Fibroblast of skin of right biceps (primary cell): ENCODE measurements around the gene ZNF318.
"Not testable (repeated sequence)": the region's sequence is repeated elsewhere in the genome, so short reads cannot be mapped to it uniquely, and the experiment has no call there.

ENCODE experiments used
- DNase-seq: peaks from one replicate; pipeline ENCODE4 v3.0.0-alpha.2; 2013

The ZNF318 gene

DNA sequence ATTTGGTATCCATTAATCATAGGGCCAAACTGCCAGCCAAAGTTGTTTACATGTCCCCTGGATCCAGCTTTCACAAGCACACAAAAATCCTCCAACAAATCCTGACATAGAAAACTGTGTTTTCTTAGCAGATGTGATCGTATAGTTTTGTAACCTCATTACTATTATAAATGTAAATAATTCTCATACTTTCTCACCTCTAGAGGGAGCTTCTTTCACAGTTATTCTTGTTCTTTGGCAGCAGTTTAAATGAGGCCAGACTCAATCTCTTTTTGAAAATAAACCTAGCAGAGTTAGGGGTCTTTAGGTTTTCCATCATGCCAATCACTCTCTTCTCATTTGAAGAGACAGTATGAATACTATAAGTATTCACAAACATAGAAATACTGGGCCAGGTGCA is 17.0 kb upstream of the ZNF318 start:
- DNase-seq = no peak

DNA sequence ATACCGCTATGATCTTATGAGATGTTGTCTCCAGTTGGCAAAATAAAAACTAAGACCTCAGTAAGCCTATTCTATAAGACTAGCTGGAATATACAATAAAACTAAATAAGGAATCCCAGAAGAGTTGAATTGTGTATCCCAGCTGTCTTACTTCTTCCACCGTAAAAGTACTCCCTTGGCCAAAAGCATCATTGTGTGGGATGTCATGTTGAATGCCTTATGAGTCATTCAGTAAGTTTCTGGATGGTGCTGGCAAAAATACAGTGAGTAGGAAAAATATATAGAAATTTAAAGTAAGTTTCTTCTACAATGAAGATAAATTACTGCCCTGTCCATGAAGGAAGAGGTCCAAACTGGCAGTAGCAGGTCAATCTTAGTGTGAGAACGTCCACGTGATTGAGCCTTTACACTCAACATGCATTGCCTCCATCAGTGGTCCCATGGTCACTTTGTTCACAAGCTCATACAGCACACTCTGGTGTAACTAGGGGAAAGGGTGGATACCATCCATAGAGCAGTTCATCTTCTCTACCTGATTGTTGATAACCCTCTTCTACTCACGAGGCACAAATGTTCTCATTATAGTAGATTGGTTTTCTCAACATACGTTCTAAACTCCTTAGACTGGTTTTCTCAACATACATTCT is 13.7 kb upstream of the ZNF318 start:
- DNase-seq = peak; percentile 70

DNA sequence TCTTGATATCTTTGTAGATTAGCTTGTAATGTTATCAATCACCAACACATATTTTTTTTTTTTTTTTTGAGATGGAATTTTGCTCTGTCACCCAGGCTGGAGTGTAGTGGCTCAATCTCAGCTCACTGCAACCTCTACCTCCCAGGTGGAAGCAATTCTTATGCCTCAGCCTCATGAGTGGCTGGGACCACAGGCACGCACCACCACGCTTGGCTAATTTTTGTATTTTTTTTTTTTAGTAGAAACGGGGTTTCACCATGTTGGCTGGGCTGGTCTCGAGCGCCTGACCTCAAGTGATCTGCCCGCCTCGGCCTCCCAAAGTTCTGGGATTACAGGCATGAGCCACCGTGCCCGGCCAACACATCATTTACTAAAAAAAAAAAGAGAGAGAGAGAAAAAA is 11.4 kb upstream of the ZNF318 start:
- not testable (repeated sequence) for DNase-seq

DNA sequence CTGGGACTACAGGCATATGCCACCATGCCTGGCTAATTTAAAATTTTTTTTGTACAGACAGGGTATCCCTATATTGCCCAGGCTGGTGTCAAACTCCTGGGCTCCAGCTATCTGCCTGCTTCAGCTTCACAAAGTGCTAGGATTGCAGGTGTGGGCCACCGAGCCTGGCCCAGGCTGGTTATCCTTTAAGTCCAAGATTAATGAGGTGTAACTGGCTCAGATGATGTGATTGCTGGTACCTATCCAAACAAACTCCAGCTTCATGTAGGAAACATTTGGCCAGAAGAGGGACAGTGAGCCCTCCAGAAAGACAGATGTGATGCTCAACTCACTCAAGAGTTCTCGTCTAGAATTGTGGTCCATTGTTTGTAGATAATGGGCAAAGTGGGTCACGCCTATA is 9.2 kb upstream of the ZNF318 start:
- no peak for DNase-seq

DNA sequence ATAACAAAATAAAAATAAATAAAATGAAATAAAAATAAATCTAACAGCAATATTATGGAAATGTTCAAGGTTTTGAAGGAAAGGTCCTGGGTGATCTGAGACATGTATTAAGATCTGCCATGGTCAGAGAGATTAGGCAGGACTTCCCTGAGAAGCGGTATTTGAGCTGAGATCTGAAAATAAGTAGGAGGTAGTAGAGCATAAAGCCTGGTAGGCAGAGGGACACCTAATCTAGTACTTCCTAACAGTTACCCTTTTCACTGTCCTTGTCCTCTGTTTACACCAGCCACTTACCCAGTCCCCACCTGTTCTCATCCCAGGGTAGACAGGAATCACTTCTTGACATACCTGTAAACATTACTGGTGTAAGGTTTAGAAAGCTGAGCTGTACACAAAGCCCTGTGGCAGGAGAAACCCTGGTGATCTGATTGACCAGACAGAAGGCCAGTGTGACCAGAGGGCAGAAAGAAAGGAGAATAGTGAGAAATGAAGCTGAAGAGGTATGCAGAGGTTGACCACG is 8.3 kb upstream of the ZNF318 start:
- no peak for DNase-seq

DNA sequence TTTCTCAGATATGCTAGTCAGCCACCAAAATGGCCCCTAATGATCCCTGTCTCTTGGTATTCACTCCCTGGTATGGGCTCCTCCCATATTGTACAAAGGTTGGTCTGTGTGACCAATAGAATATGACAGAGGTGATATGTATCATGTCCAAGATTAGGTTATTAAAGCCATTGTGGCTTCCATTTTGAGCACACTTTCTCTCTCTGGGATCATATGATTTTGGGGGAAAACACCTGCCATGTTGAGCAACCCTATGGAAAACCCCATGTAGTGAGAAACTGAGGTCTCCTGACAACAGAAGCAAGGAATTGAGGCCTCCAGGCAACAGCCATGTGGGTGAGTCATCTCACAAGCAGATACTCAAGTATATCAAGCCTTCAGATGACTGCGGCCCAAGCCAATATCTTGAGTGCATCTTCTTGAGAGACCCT is 7.1 kb upstream of the ZNF318 start:
- DNase-seq = no peak

- no peak for DNase-seq
Measured at GRCh38 chr6:43375693-43376092, 6.2 kb upstream of the ZNF318 start.

- DNase-seq = no peak
Measured at GRCh38 chr6:43373252-43373875, 3.9 kb upstream of the ZNF318 start.

- not testable (repeated sequence) for DNase-seq
Measured at GRCh38 chr6:43370003-43370580, 645 bp upstream of the ZNF318 start.

DNA sequence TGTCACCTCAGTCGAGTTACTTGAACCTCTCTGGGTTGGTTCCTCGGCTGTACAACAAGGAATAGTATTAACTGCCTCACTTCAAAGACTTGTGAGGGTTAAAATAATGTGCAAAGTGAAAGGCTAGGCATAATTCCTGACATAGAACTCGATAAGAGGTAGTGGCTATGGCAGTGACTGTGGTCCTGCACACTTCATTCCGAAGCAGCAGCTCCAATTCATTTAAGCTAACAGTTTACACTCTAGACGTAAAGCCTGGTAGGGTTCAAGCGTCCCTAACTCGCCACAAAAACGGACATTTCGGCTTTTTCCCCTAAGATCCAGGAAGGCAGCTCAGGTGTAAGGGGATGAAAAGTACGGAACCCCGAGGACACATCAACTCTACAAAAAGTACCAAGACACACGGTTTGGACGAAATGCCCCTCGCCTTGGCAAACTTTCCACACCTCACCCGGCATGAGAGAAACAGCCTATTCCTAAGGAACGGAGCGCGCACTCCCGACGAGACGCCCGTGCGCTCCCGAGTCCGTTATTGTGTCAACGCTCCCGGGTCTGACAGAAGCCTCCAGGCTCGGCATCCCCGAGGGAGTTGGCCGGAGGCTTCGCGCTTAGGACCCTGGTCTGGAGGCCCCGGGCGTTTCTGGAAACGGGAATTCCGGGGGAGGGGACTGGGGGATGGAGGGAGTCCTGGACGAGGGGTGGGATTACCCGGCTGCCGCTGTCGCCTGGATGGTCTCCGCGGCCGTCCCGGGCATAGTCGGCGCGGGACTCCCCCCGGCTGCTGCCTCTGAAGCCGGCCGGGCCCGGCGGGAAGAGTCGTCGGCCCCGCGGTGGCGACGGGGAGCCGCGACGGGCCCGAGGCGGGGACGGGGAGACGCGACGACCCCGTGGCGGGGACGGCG is 937 bp downstream of the ZNF318 start:
- peak; percentile 37 for DNase-seq

DNA sequence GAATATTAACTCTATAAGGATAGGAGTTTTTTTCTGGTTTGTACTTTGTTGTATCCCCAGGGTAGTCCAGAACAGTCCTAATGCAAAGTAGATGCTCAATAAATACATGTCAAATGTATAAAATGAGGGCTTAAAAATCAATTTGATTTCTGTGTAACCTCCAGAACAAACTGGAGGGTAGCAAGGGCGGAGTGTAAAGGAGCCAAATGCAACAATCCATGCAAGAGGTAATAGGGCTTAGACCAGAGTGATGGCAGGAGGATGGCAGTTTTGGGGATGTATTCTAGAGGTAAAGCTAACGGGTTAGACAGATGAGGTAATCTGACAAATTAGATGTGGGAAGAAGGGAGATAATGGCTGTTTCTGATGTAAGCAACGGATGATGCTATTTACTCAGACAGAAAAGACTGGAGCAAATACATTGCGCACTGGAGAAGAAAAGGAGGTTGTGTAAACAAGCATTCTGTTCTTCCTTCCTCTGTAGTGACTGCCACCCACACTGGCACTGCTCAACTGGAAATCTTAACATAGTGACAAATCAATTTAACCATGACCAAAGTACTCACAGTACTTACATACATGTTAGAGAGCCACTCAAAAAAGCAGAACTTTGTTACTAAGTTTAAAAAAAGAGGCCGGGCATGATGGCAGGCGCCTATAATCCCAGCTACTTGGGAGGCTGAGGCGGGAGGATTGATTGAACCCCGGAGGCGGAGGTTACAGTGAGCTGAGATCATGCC is 2.0 kb downstream of the ZNF318 start:
- DNase-seq = no peak

DNA sequence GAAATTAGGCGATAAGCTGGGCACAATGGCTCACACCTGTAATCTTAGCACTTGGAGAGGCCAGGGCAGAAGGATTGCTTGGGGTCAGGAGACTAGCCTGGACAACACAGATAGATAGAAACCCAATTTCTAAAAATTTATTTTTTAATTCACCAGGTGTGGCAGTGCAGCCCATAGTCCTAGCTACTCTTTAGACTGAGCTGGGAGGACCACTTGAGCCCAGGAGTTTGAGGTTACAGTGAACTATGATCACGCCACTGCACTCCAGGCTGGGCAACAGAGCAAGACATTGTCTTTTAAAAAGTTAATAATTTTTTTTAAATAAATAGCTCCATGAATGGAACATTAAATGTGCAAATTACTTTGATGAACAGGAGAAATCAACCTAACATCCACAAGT is 8.2 kb downstream of the ZNF318 start:
- no peak for DNase-seq

DNA sequence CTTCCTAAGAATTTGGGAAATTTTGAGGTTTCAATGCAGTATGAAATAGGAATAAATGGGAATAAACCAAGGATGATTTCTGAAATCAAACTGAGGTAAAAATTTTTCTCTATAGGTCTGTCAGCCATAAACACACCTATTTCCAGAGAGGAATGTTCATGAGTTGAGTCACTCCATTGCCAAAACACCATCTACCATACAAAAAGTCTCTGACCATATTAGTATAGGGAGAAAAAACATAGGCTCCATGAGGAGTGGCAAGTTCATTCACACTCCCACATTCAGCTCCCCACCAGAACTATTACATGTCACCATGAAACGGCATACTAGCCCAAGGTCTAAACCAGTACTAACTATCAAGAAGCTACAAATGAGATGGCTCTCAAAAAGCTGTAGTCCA is 9.6 kb downstream of the ZNF318 start:
- no peak for DNase-seq

DNA sequence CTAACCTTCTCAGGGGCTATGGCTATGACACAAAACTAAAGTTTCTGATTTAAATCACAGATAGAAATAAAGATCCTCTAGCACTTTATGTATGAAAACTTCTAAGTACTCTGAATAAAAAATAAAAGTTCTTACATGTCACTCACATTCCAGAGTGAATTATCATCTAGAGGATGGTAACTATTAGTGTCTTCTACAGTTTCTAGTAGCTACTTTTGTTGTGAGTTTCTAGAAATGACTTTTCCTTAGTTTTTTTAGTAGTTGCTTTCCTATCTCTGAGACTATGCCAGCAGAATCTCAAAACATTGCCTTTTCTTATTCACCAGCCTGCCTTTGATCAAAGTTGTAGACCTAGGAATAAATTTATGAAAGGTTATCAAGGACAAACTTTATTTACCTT is 10.1 kb downstream of the ZNF318 start:
- peak; percentile 6 for DNase-seq

- no peak for DNase-seq
Measured at GRCh38 chr6:43355862-43356590, 13.4 kb downstream of the ZNF318 start.

DNA sequence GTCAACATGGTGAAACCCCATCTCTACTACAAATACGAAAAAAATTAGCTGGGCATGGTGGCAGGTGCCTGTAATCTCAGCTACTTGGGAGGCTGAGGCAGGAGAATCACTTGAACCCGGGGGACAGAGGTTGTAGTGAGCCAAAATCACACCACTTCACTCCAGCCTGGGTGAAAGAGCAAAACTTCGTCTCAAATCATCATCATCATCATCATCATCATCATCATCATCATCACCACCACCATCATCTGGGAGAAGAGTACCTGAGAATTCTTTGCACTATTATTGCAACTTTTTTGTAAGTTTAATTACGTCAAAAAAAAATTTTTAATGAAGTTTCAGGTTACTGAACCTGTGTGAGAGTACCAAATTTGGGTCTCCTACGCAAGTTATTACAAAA is 17.5 kb downstream of the ZNF318 start:
- not testable (repeated sequence) for DNase-seq

- DNase-seq = no peak
Measured at GRCh38 chr6:43347444-43347843, 22.0 kb downstream of the ZNF318 start.

GRCh38 chr6:43347021-43347420 is 22.4 kb downstream of the ZNF318 start:
- DNase-seq = no peak

DNA sequence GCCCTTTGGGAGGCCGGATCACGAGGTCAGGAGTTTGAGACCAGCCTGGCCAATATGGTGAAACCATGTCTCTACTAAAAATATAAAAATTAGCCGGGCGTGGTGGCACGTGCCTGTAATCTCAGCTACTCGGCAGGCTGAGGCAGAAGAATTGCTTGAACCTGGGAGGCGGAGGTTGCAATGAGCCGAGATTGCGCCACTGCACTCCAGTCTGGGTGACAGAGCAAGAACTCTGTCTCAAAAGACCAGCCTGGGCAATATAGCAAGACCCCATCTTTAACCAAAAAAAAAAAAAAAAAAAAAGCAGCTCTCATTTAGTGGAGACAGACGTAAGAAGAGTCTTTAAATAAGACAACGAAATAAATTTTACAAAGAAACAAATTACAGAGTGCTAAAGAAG is 23.2 kb downstream of the ZNF318 start:
- DNase-seq = not testable (repeated sequence)

DNA sequence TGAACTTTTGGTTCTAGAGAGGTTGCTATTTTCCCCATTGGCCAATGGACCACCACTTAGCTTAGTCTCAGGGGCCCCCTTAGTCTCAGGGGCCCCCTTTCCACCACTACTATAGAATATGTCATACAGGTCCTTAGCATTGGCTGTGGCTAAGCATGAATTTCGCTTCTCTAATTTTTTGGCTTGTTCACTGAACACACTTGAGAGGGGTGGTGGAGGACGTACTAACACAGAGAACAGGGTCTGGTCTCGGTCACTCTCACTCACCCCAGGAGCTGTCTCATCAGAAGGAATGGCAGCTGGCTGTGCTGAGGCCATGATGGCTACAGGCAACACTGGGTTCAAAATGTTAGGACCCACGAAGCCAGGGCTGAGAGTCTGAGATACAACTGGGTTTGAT is 30.3 kb downstream of the ZNF318 start:
- no peak for DNase-seq

DNA sequence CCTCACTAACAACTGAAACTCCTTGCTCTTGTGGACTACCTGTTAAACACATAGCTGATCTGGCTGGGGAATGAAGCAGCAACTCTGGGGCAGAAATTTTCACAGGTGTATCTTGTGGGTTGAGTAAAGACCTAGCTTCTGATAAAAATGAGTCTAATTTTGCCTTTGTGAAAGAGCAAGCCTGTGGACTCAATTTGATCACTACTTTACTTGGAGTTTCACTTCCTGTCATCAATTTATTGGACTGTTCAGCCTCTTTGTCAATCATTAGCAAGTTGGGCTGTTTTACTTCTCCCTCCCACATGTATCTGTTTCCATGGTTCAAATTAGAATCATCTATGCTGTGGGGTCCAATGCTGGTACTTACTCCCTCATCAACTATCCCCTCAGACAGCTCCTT is 31.2 kb downstream of the ZNF318 start:
- no peak for DNase-seq

DNA sequence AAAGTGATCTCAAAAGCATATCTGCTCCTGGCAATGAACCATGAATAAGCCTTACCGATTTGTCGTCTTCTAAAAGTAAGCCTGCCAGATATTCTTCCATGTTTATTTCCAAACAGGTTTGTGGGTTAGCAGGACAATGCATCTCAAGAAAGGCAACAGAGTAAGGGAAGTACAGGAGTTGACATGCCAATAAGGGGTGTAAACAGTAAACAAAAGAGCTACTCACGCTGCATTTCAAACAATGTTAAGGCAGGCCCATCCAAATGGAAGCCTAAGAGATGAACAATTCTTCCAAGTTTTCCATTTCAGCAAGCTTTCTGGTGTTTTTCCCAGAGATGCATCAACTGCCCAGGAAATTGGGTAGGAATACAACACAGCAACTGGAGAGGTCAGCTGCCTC is 33.1 kb downstream of the ZNF318 start:
- DNase-seq = no peak
